K562 (cell line): ENCODE data around the gene LXN. TPM values are rescaled to one million over a fixed set of nuclear protein-coding genes. Genes with fewer than 3 reads are reported as not detected.
A peak's percentile ranks its signal among the peaks of the same experiment; 100 is the strongest.

Experiments
- ATAC-seq: fragments of 200-7000 bp; cut with Tn5 transposase; 3 replicates; pipeline ENCODE4 v1.9.1; 2020; ENCODE audit warnings: moderate library complexity
- BruUV-seq: library from RNA; stranded (reverse); fragments of 400-500 nt; replicated peaks from 2 replicates; lab custom pipeline; 2021; lab: Mats Ljungman, UMichigan
- CTCF ChIA-PET: fragments of 300-600 bp; formaldehyde crosslinking; extraction: SDS; loops from one replicate; lab custom pipeline; 2021; ENCODE audit warnings: low intra/inter-chr PET ratio; lab: Yijun Ruan, JAX
- POLR2A ChIA-PET: fragments of 300-600, 350-650 bp; sonication (Branson Sonifier 250); formaldehyde crosslinking; extraction: SDS; loops from one replicate; lab custom pipeline; 2021; ENCODE audit warnings: antibody characterized with exemption, inconsistent platforms; lab: Yijun Ruan, JAX
- DNase-seq, 4 experiments: peaks; one replicate each; pipeline versions ENCODE4 v3.0.0 to v3.0.0-alpha.2; 2011 to 2018; ENCODE audit warnings: low spot score in 3 of 4, mixed read lengths in 3 of 4; ENCODE audit errors: extremely low read depth in 1 of 4
- FAIRE-seq: peaks from 2 replicates; lab custom pipeline; 2011; peaks lifted over from hg19 to GRCh38; lab: Jason Lieb, UNC
- H2AFZ ChIP-seq: 2 replicates; pipeline ENCODE4 v1.6.0; 2011; ENCODE audit warnings: low read depth, low read length, control low read depth, inconsistent platforms
- H3K27ac ChIP-seq: fragments of 200-600 bp; 3 replicates; pipeline ENCODE4 v1.8.0; 2011; ENCODE audit warnings: low read depth, mild to moderate bottlenecking, control low read depth, inconsistent platforms, low read length, moderate library complexity, mixed read lengths; ENCODE audit errors: extremely low read depth
- H3K27me3 ChIP-seq, 2 experiments: fragments of 300-600 bp in 1 of 2; 2 replicates in 1 of 2; 3 replicates in 1 of 2; pipeline versions ENCODE4 v1.6.0 to v1.8.0; 2011; ENCODE audit warnings: inconsistent platforms in 2 of 2, low read length in 2 of 2, mild to moderate bottlenecking in 1 of 2, mixed read lengths in 1 of 2, moderate library complexity in 1 of 2; ENCODE audit not compliant: control insufficient read depth in 2 of 2, insufficient read depth in 2 of 2
- H3K36me3 ChIP-seq: fragments of 300-600 bp; 3 replicates; pipeline ENCODE4 v1.8.0; 2011; ENCODE audit warnings: mild to moderate bottlenecking, low read length, inconsistent platforms; ENCODE audit not compliant: control insufficient read depth, insufficient read depth
- H3K4me1 ChIP-seq, 2 experiments: fragments of 200-600 bp in 1 of 2; replicated peaks in 1 of 2; 2 replicates in 1 of 2; 3 replicates in 1 of 2; pipeline versions ENCODE4 v1.5.1 to v1.8.0; 2011; ENCODE audit warnings: inconsistent platforms in 2 of 2, low read length in 2 of 2, mild to moderate bottlenecking in 1 of 2, mixed read lengths in 1 of 2, moderate library complexity in 1 of 2; ENCODE audit not compliant: control insufficient read depth in 2 of 2, insufficient read depth in 2 of 2
- H3K4me2 ChIP-seq: 2 replicates; pipeline ENCODE4 v1.6.1; 2011; ENCODE audit warnings: low read length, control low read depth, inconsistent platforms, mixed read lengths; ENCODE audit not compliant: insufficient read depth
- H3K4me3 ChIP-seq: fragments of 200-600 bp; sonication (generic), shearing (Covaris generic); 2 replicates; pipeline ENCODE4 v1.5.1; 2016; ENCODE audit warnings: control low read depth, inconsistent platforms
- H3K79me2 ChIP-seq: fragments of 200-600 bp; 3 replicates; pipeline ENCODE4 v1.8.0; 2011; ENCODE audit warnings: low read length, inconsistent platforms; ENCODE audit not compliant: control insufficient read depth, insufficient read depth
- H3K9ac ChIP-seq, 2 experiments: 2 replicates each; pipeline versions ENCODE4 v1.6.0 to v1.6.1; 2011; ENCODE audit warnings: low read depth in 2 of 2, low read length in 2 of 2, control low read depth in 1 of 2, inconsistent platforms in 1 of 2, mild to moderate bottlenecking in 1 of 2, mixed read lengths in 1 of 2; ENCODE audit not compliant: insufficient read depth in 1 of 2
- H3K9me1 ChIP-seq: one replicate; pipeline ENCODE4 v1.6.0; 2011; ENCODE audit warnings: inconsistent platforms, mild to moderate bottlenecking, low read length, moderate library complexity; ENCODE audit not compliant: control insufficient read depth, insufficient read depth
- H3K9me3 ChIP-seq: replicated peaks from 2 replicates; pipeline ENCODE4 v1.5.1; 2011; ENCODE audit warnings: low read depth, low read length, inconsistent platforms; ENCODE audit not compliant: control insufficient read depth, insufficient read depth
- H4K20me1 ChIP-seq: replicated peaks from 2 replicates; pipeline ENCODE4 v1.6.1; 2011; ENCODE audit warnings: low read length, inconsistent platforms, mixed read lengths; ENCODE audit not compliant: control insufficient read depth, insufficient read depth
- CXXC5 ChIP-seq: fragments of 250-450 bp; sonication (Bioruptor Pico); IDR thresholded peaks from 2 replicates; pipeline ENCODE4 v1.8.0; 2022; ENCODE audit warnings: inconsistent platforms, mild to moderate bottlenecking, moderate library complexity
- JUND ChIP-seq, 2 experiments: IDR thresholded peaks; 2 replicates in 1 of 2; 3 replicates in 1 of 2; pipeline ENCODE4 v1.6.1; 2011; ENCODE audit warnings: borderline replicate concordance in 2 of 2, low read depth in 2 of 2, low read length in 2 of 2, improper control_type of control experiment in 1 of 2, missing biosample characterization in 1 of 2, missing genetic modification characterization in 1 of 2, missing genetic modification reagents in 1 of 2
- L3MBTL2 ChIP-seq: fragments of 450-650 bp; IDR thresholded peaks from 2 replicates; pipeline ENCODE4 v1.6.1; 2016; ENCODE audit warnings: mild to moderate bottlenecking, moderate library complexity
- MYBL2 ChIP-seq, 2 experiments: fragments of 450-650 bp in 1 of 2; sonication (generic) in 1 of 2; formaldehyde crosslinking in 1 of 2; IDR thresholded peaks; 2 replicates each; pipeline versions ENCODE4 v1.6.1 to v1.8.1; 2017 to 2022; ENCODE audit warnings: borderline replicate concordance in 1 of 2, inconsistent platforms in 1 of 2, low read depth in 1 of 2, mild to moderate bottlenecking in 1 of 2, missing genetic modification reagents in 1 of 2, moderate library complexity in 1 of 2
- TCF3 ChIP-seq: sonication (generic); formaldehyde crosslinking; IDR thresholded peaks from 2 replicates; pipeline ENCODE4 v1.4.0; 2020; ENCODE audit warnings: mild to moderate bottlenecking, missing genetic modification reagents
- ZFP36 ChIP-seq: fragments of 150-350 bp; IDR thresholded peaks from 2 replicates; pipeline ENCODE4 v1.6.1; 2018; ENCODE audit warnings: low read length, low read depth; ENCODE audit not compliant: partially characterized antibody
- WGBS: fragments of 100-300 bp; shearing (Covaris generic); methylation state at CpG from one replicate; pipeline ENCODE4 v1.1.6; 2016; ENCODE audit warnings: low coverage, mixed read lengths; ENCODE audit not compliant: insufficient coverage; ENCODE audit errors: missing lambda C conversion rate; 5-methylcytosine and 5-hydroxymethylcytosine counted together
- in situ Hi-C: fragments of 300-500 bp; cut with MboI; formaldehyde crosslinking; loops from 4 replicates; pipeline ENCODE4 v1.15.0; 2018; ENCODE audit warnings: inconsistent platforms, mixed read lengths
- intact Hi-C: fragments of 100-400 bp; cut with micrococcal nuclease; formaldehyde crosslinking; loops from 2 replicates; pipeline ENCODE4 v1.14.2; 2022
- polyA plus RNA-seq, 8 experiments: library from polyadenylated mRNA; depleted of rRNA in 4 of 8; stranded (reverse) in 5 of 8; unstranded in 3 of 8; fragments of >200 nt; fragmentation: Nextera tagmentation in 2 of 8; fragmentation: Illumina TruSeq in 1 of 8; extraction: Ambion mirVana in 2 of 8; extraction: Trizol in 1 of 8; gene quantifications; 2 replicates each; pipeline versions ENCODE4 v1.2.1 to v1.2.3, GENCODE V29; 2011 to 2014; ENCODE audit warnings: inconsistent platforms in 1 of 8, missing spikeins in 1 of 8
- total RNA-seq, 7 experiments: library from RNA; depleted of rRNA in 6 of 7; stranded (reverse); fragments of >200 nt in 6 of 7; fragmentation: Illumina TruSeq in 2 of 7; extraction: Trizol in 2 of 7; gene quantifications; 2 replicates each; pipeline versions ENCODE4 v1.2.1 to v1.2.3, GENCODE V29; 2011 to 2021; ENCODE audit warnings: low replicate concordance in 1 of 7
- TF ChIP-seq, protein P1 (sequence below): fragments of 450-650 bp; IDR thresholded peaks from 2 replicates; pipeline ENCODE4 v1.6.1; 2016; ENCODE audit warnings: mild to moderate bottlenecking, moderate library complexity

LXN gene
- total and polyA plus RNA-seq, 9 of the 15 experiments (the other 6 are each of a cell fraction or from before 2014, with no cell fraction given): 0.08 to 0.13 TPM; not detected in 7

DNA sequence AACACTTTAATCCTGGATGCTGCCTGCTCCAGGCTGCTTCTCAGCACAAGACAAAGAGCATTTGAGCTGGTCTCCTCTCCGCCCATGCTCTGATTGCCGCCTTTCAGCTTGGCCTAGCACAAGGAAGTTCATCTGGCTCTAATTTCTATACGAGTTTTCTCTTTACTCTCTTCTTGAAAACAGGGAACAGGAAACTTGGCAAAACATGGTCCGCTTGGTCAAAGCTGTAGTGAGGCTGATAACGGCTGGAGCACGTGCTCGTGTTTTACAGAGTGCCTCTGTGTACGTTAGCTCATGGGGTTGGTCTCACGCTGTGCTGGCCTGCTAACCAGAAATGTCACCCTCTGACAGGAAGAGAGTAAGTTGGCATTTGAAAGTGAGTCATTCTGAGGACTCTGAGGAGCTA is 40.6 kb upstream of the LXN start:
- Histone ChIP-seq H3K4me2 (no peak overlapping the region), H3K79me2 (no peaks in the 10 kb centered on the region), H3K4me1 (peaks cover 19 to 32% of the 10 kb centered on the region in 2 experiments; a peak in 4 of 5 replicates), H3K36me3 (peaks cover 45% of the 10 kb centered on the region), H3K9me3 (no peaks in the 10 kb centered on the region), H3K27ac (peak overlapping the region; percentile 36; the same call in 2 of the 3 replicates), H3K4me3 (no peak overlapping the region), H2AFZ (peak overlapping the region; percentile 44; the same call in 1 of the 2 replicates), H3K27me3 (no peaks in the 10 kb centered on the region), H4K20me1 (no peaks in the 10 kb centered on the region), H3K9ac (peak overlapping the region in 1 of 2 experiments; percentile 0; a peak in 1 of 4 replicates), H3K9me1 (no peaks in the 10 kb centered on the region)
- ATAC-seq (peak; percentile 21; the same call in 1 of the 3 replicates), DNase-seq (peak in 1 of 4 experiments; percentile 54), FAIRE-seq (peak; percentile 79)
- intact Hi-C loops: no loop called here
- ChIA-PET POLR2A (interaction anchor here (1.0 to 1.6 kb wide), 6 partner anchors 9 to 28 kb away, joined by 3 to 8 read pairs (median 3); no protein-coding TSS in a partner anchor), CTCF (no interaction called here)
- 53% methylated on average over 9 of the region's 9 CpGs for WGBS
- no TSS peak for BruUV-seq
- in situ Hi-C loops: no loop called here
- TF ChIP-seq, protein P1, sequence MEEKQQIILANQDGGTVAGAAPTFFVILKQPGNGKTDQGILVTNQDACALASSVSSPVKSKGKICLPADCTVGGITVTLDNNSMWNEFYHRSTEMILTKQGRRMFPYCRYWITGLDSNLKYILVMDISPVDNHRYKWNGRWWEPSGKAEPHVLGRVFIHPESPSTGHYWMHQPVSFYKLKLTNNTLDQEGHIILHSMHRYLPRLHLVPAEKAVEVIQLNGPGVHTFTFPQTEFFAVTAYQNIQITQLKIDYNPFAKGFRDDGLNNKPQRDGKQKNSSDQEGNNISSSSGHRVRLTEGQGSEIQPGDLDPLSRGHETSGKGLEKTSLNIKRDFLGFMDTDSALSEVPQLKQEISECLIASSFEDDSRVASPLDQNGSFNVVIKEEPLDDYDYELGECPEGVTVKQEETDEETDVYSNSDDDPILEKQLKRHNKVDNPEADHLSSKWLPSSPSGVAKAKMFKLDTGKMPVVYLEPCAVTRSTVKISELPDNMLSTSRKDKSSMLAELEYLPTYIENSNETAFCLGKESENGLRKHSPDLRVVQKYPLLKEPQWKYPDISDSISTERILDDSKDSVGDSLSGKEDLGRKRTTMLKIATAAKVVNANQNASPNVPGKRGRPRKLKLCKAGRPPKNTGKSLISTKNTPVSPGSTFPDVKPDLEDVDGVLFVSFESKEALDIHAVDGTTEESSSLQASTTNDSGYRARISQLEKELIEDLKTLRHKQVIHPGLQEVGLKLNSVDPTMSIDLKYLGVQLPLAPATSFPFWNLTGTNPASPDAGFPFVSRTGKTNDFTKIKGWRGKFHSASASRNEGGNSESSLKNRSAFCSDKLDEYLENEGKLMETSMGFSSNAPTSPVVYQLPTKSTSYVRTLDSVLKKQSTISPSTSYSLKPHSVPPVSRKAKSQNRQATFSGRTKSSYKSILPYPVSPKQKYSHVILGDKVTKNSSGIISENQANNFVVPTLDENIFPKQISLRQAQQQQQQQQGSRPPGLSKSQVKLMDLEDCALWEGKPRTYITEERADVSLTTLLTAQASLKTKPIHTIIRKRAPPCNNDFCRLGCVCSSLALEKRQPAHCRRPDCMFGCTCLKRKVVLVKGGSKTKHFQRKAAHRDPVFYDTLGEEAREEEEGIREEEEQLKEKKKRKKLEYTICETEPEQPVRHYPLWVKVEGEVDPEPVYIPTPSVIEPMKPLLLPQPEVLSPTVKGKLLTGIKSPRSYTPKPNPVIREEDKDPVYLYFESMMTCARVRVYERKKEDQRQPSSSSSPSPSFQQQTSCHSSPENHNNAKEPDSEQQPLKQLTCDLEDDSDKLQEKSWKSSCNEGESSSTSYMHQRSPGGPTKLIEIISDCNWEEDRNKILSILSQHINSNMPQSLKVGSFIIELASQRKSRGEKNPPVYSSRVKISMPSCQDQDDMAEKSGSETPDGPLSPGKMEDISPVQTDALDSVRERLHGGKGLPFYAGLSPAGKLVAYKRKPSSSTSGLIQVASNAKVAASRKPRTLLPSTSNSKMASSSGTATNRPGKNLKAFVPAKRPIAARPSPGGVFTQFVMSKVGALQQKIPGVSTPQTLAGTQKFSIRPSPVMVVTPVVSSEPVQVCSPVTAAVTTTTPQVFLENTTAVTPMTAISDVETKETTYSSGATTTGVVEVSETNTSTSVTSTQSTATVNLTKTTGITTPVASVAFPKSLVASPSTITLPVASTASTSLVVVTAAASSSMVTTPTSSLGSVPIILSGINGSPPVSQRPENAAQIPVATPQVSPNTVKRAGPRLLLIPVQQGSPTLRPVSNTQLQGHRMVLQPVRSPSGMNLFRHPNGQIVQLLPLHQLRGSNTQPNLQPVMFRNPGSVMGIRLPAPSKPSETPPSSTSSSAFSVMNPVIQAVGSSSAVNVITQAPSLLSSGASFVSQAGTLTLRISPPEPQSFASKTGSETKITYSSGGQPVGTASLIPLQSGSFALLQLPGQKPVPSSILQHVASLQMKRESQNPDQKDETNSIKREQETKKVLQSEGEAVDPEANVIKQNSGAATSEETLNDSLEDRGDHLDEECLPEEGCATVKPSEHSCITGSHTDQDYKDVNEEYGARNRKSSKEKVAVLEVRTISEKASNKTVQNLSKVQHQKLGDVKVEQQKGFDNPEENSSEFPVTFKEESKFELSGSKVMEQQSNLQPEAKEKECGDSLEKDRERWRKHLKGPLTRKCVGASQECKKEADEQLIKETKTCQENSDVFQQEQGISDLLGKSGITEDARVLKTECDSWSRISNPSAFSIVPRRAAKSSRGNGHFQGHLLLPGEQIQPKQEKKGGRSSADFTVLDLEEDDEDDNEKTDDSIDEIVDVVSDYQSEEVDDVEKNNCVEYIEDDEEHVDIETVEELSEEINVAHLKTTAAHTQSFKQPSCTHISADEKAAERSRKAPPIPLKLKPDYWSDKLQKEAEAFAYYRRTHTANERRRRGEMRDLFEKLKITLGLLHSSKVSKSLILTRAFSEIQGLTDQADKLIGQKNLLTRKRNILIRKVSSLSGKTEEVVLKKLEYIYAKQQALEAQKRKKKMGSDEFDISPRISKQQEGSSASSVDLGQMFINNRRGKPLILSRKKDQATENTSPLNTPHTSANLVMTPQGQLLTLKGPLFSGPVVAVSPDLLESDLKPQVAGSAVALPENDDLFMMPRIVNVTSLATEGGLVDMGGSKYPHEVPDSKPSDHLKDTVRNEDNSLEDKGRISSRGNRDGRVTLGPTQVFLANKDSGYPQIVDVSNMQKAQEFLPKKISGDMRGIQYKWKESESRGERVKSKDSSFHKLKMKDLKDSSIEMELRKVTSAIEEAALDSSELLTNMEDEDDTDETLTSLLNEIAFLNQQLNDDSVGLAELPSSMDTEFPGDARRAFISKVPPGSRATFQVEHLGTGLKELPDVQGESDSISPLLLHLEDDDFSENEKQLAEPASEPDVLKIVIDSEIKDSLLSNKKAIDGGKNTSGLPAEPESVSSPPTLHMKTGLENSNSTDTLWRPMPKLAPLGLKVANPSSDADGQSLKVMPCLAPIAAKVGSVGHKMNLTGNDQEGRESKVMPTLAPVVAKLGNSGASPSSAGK: peak; percentile 75
- no peak for TF ChIP-seq ZFP36
- TF ChIP-seq TCF3 (CRISPR knock-in tag): 0 out of 2 replicates have a peak, but pooled peaks have one; percentile 8
- peak; percentile 64 for TF ChIP-seq CXXC5 (CRISPR knock-in tag)
- TF ChIP-seq MYBL2 (IDR thresholded peaks at IDR 0.05; ENCODE audit: low read depth): 0 out of 2 replicates have a peak, but pooled peaks have one; percentile 17
- TF ChIP-seq MYBL2 (CRISPR knock-in tag; IDR thresholded peaks at IDR 0.05; ENCODE audit: borderline replicate concordance): no peak
- TF ChIP-seq JUND (IDR thresholded peaks at IDR 0.05; ENCODE audit: borderline replicate concordance, low read depth, low read length): no peak
- 0 out of 3 replicates have a peak, but pooled peaks have one; percentile 16 for TF ChIP-seq JUND (tag; IDR thresholded peaks at IDR 0.05; ENCODE audit: borderline replicate concordance, low read depth, low read length)
- TF ChIP-seq L3MBTL2: peak; percentile 62; the same call in 1 of the 2 replicates
